Endothelial cell of umbilical vein (primary cell): Measurements from ENCODE around the gene RFPL4AL1. TPM values are rescaled to one million over a fixed set of nuclear protein-coding genes. Genes with fewer than 3 reads are reported as not detected.

Experiments used
- BruUV-seq: library from RNA; stranded (reverse); fragments of 400-500 nt; replicated peaks from 2 replicates; lab custom pipeline; 2021; lab: Mats Ljungman, UMichigan
- CTCF ChIA-PET: fragments of 300-600, 350-600 bp; sonication (Branson Sonifier 250); formaldehyde crosslinking; loops from one replicate; lab custom pipeline; 2021; ENCODE audit warnings: antibody characterized with exemption, inconsistent platforms; lab: Charles Lee
- POLR2A ChIA-PET: fragments of 300-600, 350-600 bp; sonication (Branson Sonifier 250); formaldehyde crosslinking; loops from one replicate; lab custom pipeline; 2021; ENCODE audit warnings: antibody characterized with exemption, inconsistent platforms; lab: Charles Lee
- DNase-seq: peaks from one replicate; pipeline ENCODE4 v3.0.0-alpha.2; 2011; ENCODE audit warnings: low read depth, low spot score
- FAIRE-seq: peaks from 2 replicates; lab custom pipeline; 2011; peaks lifted over from hg19 to GRCh38; lab: Jason Lieb, UNC
- H2AFZ ChIP-seq: 2 replicates; pipeline ENCODE4 v1.6.0; 2012; ENCODE audit warnings: low read depth, low read length, control low read depth, inconsistent platforms
- H3K27ac ChIP-seq: 2 replicates; pipeline ENCODE4 v1.5.1; 2011; ENCODE audit warnings: low read depth, mild to moderate bottlenecking, control low read depth, low read length, moderate library complexity; ENCODE audit not compliant: insufficient read depth
- H3K27me3 ChIP-seq, 2 experiments: 2 replicates each; pipeline versions ENCODE4 v1.6.0 to v1.6.1; 2011; ENCODE audit warnings: low read length in 2 of 2, mixed read lengths in 1 of 2; ENCODE audit not compliant: control insufficient read depth in 2 of 2, insufficient read depth in 2 of 2
- H3K36me3 ChIP-seq, 2 experiments: 2 replicates in 1 of 2; 3 replicates in 1 of 2; pipeline ENCODE4 v1.5.1; 2011; ENCODE audit warnings: low read length in 2 of 2, mild to moderate bottlenecking in 1 of 2, moderate library complexity in 1 of 2; ENCODE audit not compliant: control insufficient read depth in 2 of 2, insufficient read depth in 2 of 2; ENCODE audit errors: extremely low read depth in 1 of 2
- H3K4me1 ChIP-seq: 3 replicates; pipeline ENCODE4 v1.5.1; 2011; ENCODE audit warnings: mild to moderate bottlenecking, low read length; ENCODE audit not compliant: control insufficient read depth, insufficient read depth; ENCODE audit errors: extremely low read depth
- H3K4me2 ChIP-seq: 2 replicates; pipeline ENCODE4 v1.6.1; 2011; ENCODE audit warnings: low read length, control low read depth, mixed read lengths; ENCODE audit not compliant: insufficient read depth
- H3K4me3 ChIP-seq, 3 experiments: fragments of 200-600 bp in 1 of 3; sonication (generic), shearing (Covaris generic) in 1 of 3; replicated peaks in 1 of 3; 2 replicates each; pipeline ENCODE4 v1.5.1; 2011 to 2016; ENCODE audit warnings: control low read depth in 3 of 3, low read length in 3 of 3, mild to moderate bottlenecking in 2 of 3, inconsistent platforms in 1 of 3, low read depth in 1 of 3, moderate library complexity in 1 of 3; ENCODE audit not compliant: insufficient read depth in 1 of 3
- H3K79me2 ChIP-seq: 2 replicates; pipeline ENCODE4 v1.6.0; 2012; ENCODE audit warnings: low read length, inconsistent platforms; ENCODE audit not compliant: control insufficient read depth, insufficient read depth
- H3K9ac ChIP-seq: replicated peaks from 2 replicates; pipeline ENCODE3; 2011; ENCODE audit warnings: low read length, control low read depth; ENCODE audit not compliant: insufficient read depth; ENCODE audit errors: extremely low read depth
- H3K9me1 ChIP-seq: replicated peaks from 3 replicates; pipeline ENCODE4 v1.6.0; 2011; ENCODE audit warnings: mild to moderate bottlenecking, low read length; ENCODE audit not compliant: control insufficient read depth, insufficient read depth; ENCODE audit errors: extremely low read depth
- H3K9me3 ChIP-seq: replicated peaks from 2 replicates; pipeline ENCODE4 v1.5.1; 2012; ENCODE audit warnings: low read length, inconsistent platforms; ENCODE audit not compliant: control insufficient read depth, insufficient read depth
- H4K20me1 ChIP-seq: replicated peaks from 2 replicates; pipeline ENCODE3; 2011; ENCODE audit warnings: mild to moderate bottlenecking, low read length; ENCODE audit not compliant: control insufficient read depth, insufficient read depth; ENCODE audit errors: extremely low read depth
- EZH2 ChIP-seq: IDR thresholded peaks from 2 replicates; pipeline ENCODE4 v1.6.1; 2012; ENCODE audit warnings: borderline replicate concordance, low read depth, mild to moderate bottlenecking, moderate library complexity, low read length, inconsistent platforms; ENCODE audit not compliant: severe bottlenecking
- FOS ChIP-seq: IDR thresholded peaks from 2 replicates; pipeline ENCODE4 v1.6.1; 2011; ENCODE audit warnings: mild to moderate bottlenecking, low read length, moderate library complexity, borderline replicate concordance; ENCODE audit not compliant: insufficient read depth
- GATA2 ChIP-seq: IDR thresholded peaks from 2 replicates; pipeline ENCODE4 v1.7.0; 2011; ENCODE audit warnings: low read depth, mild to moderate bottlenecking, moderate library complexity, mixed read lengths, low read length; ENCODE audit not compliant: insufficient read length, insufficient read depth
- JUN ChIP-seq: IDR thresholded peaks from 2 replicates; pipeline ENCODE4 v1.6.1; 2011; ENCODE audit warnings: borderline replicate concordance, low read depth; ENCODE audit not compliant: insufficient read length, insufficient read depth
- MAX ChIP-seq: IDR thresholded peaks from 2 replicates; pipeline ENCODE4 v1.6.1; 2011; ENCODE audit not compliant: insufficient read depth, insufficient read length
- MYC ChIP-seq: IDR thresholded peaks from one replicate; pipeline ENCODE4 v1.6.1; 2011; ENCODE audit warnings: mild to moderate bottlenecking, low read depth, low read length
- POLR2A ChIP-seq: IDR thresholded peaks from 2 replicates; pipeline ENCODE4 v1.6.1; 2012; ENCODE audit warnings: low read depth, mild to moderate bottlenecking, control low read depth, low read length
- POLR2AphosphoS5 ChIP-seq: IDR thresholded peaks from 2 replicates; pipeline ENCODE4 v1.6.1; 2012; ENCODE audit warnings: low read depth, mild to moderate bottlenecking, control low read depth, low read length, moderate library complexity; ENCODE audit not compliant: insufficient read depth
- dilution Hi-C: fragments of 300-500 bp; cut with MboI; formaldehyde crosslinking; loops from one replicate; pipeline ENCODE4 v1.15.0; 2019; ENCODE audit warnings: low sequenced_read_pairs; ENCODE audit not compliant: extremely low pct_ligation_motif_present
- intact Hi-C: fragments of 100-400 bp; cut with micrococcal nuclease; formaldehyde crosslinking; loops from one replicate; pipeline ENCODE4 v1.10.0; 2022
- polyA plus RNA-seq, 4 experiments: library from polyadenylated mRNA; depleted of rRNA in 3 of 4; stranded (reverse) in 3 of 4; unstranded in 1 of 4; fragments of >200 nt; gene quantifications; 2 replicates each; pipeline versions ENCODE4 v1.2.1 to v1.2.3, GENCODE V29; 2011 to 2012; ENCODE audit warnings: missing spikeins in 1 of 4
- total RNA-seq: library from RNA; stranded (reverse); gene quantifications from 2 replicates; pipeline ENCODE4 v1.2.3, GENCODE V29; 2021
- TF ChIP-seq, protein P1 (sequence below), 2 donors: IDR thresholded peaks; 1 replicate in 1 of 2; 2 replicates in 1 of 2; pipeline ENCODE4 v1.5.1; 2011; ENCODE audit warnings: low read length in 2 of 2, mild to moderate bottlenecking in 2 of 2, moderate library complexity in 2 of 2, control low read depth in 1 of 2, inconsistent platforms in 1 of 2, low read depth in 1 of 2; ENCODE audit not compliant: insufficient read depth in 1 of 2; ENCODE audit errors: extremely low read depth in 1 of 2

Gene RFPL4AL1
- total and polyA plus RNA-seq, 2 donors (not counting 3 experiments of a cell fraction or from before 2014, with no cell fraction given): not detected

GRCh38 chr19:55777528-55777927 is 8.6 kb downstream of the RFPL4AL1 start:
- DNase-seq (no peak), FAIRE-seq (no peak)
- no peak overlapping the region for H3K9ac ChIP-seq
- intact Hi-C loops (no loop called here), dilution Hi-C loops (no loop called here)
- H3K4me3 ChIP-seq: no peak overlapping the region
- peaks cover 1% of the 10 kb centered on the region for H3K9me3 ChIP-seq
- TF ChIP-seq, protein P1, sequence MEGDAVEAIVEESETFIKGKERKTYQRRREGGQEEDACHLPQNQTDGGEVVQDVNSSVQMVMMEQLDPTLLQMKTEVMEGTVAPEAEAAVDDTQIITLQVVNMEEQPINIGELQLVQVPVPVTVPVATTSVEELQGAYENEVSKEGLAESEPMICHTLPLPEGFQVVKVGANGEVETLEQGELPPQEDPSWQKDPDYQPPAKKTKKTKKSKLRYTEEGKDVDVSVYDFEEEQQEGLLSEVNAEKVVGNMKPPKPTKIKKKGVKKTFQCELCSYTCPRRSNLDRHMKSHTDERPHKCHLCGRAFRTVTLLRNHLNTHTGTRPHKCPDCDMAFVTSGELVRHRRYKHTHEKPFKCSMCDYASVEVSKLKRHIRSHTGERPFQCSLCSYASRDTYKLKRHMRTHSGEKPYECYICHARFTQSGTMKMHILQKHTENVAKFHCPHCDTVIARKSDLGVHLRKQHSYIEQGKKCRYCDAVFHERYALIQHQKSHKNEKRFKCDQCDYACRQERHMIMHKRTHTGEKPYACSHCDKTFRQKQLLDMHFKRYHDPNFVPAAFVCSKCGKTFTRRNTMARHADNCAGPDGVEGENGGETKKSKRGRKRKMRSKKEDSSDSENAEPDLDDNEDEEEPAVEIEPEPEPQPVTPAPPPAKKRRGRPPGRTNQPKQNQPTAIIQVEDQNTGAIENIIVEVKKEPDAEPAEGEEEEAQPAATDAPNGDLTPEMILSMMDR (IDR thresholded peaks at IDR 0.05; ENCODE audit: extremely low read depth in 1 of 2, insufficient read depth in 1 of 2, low read depth in 1 of 2, low read length in 2 of 2): no peak
- TF ChIP-seq FOS: no peak
- TF ChIP-seq MYC: no peak
- no peak for TF ChIP-seq POLR2AphosphoS5
- TF ChIP-seq EZH2: no peak
- TF ChIP-seq MAX: no peak
- H3K36me3 ChIP-seq: no peaks in the 10 kb centered on the region
- H3K79me2 ChIP-seq: no peaks in the 10 kb centered on the region
- ChIA-PET CTCF (no interaction called here), POLR2A (no interaction called here)
- H3K27me3 ChIP-seq: no peaks in the 10 kb centered on the region
- H3K4me2 ChIP-seq: no peak overlapping the region
- no TSS peak for BruUV-seq
- no peaks in the 10 kb centered on the region for H3K9me1 ChIP-seq
- H2AFZ ChIP-seq: no peak overlapping the region
- H3K4me1 ChIP-seq: no peaks in the 10 kb centered on the region
- no peaks in the 10 kb centered on the region for H4K20me1 ChIP-seq
- no peak overlapping the region for H3K27ac ChIP-seq

GRCh38 chr19:55778331-55778730 is 9.4 kb downstream of the RFPL4AL1 start:
- no peak overlapping the region for H3K27ac ChIP-seq
- H2AFZ ChIP-seq: no peak overlapping the region
- no peaks in the 10 kb centered on the region for H3K27me3 ChIP-seq
- intact Hi-C loops: no loop called here
- FAIRE-seq (no peak), DNase-seq (no peak)
- dilution Hi-C loops: no loop called here
- H3K36me3 ChIP-seq: no peaks in the 10 kb centered on the region
- no TSS peak for BruUV-seq
- no peaks in the 10 kb centered on the region for H4K20me1 ChIP-seq
- H3K9me3 ChIP-seq: peaks cover 1% of the 10 kb centered on the region
- H3K9me1 ChIP-seq: no peaks in the 10 kb centered on the region
- ChIA-PET CTCF (no interaction called here), POLR2A (no interaction called here)
- no peaks in the 10 kb centered on the region for H3K79me2 ChIP-seq
- TF ChIP-seq POLR2A: no peak
- TF ChIP-seq, protein P1 (IDR thresholded peaks at IDR 0.05; ENCODE audit: extremely low read depth in 1 of 2, insufficient read depth in 1 of 2, low read depth in 1 of 2, low read length in 2 of 2): no peak
- no peak for TF ChIP-seq JUN
- no peak for TF ChIP-seq MYC
- no peak for TF ChIP-seq EZH2
- TF ChIP-seq FOS: no peak
- no peak for TF ChIP-seq GATA2
- TF ChIP-seq MAX: no peak
- no peak for TF ChIP-seq POLR2AphosphoS5
- H3K4me3 ChIP-seq: no peak overlapping the region
- no peaks in the 10 kb centered on the region for H3K4me1 ChIP-seq
- no peak overlapping the region for H3K4me2 ChIP-seq
- no peak overlapping the region for H3K9ac ChIP-seq
